GM21786 (cell line): ENCODE results near the gene PKIB.

Experiments used
- ATAC-seq: cut with Tn5 transposase; IDR thresholded peaks from one replicate; pipeline ENCODE4 v1.9.1; 2021; ENCODE audit not compliant: unreplicated experiment

Gene PKIB

GRCh38 chr6:122704066-122704465 lies 93.9 kb downstream of the PKIB start:
- no peak for ATAC-seq

DNA sequence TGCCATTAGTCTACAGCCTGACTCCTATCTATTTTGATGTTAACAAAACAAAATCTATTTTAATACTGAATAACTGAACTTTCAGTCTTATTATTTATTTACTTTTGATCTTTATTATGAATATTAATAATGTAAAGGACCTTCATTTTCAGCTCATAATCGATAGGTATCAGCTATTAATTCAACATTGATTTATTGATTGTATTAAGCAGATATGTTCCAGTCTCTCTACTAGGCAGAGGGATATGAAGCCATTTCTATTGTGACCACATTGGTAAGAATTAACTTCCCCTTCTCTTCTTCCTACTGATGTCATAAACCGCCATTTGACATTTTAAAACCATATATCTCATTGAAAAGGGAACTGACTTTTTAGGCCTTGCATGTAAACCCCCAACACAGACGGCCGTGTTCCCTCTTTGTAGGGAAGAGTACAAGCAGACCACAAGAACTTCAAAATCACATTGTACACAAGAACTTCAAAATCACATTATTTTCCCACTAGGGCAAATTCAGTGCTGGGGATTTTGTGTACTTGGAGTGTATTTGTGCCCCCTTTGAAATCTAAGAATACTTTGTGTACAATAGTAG lies 99.8 kb downstream of the PKIB start:
- ATAC-seq, result peak; percentile 83

DNA sequence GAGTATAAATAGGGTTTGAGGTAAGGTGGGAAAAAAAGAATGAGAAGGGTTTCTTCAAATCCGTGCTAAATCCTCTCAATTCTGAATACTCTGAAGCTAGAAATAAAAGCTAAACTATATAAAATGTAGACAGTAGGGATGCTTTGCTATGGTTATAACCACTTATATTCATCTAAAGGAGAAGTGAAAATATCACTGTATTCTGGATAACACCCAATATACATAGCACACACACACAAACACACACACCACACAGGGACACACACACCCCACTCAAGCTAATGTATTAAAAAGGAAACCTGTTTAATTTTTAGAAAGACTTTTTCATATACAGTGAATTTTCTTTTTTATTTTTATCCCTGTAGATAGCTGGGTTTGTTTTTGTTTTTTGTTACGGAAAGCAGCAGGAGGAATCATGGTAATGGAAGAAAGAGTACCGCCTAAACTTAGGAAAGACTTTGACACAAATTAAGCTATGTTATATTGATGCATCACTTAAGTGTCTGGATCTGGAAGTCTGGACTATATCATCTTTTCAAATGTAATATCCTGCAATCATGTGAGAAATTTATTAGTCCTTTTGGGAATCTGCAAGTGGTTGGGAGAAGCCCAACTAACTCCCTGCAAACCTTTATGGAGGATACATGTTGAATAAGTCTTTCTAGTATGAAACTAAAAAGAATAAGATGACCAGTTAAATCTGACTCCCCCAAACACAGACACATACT lies 100.9 kb downstream of the PKIB start:
- ATAC-seq, result no peak

- no peak for ATAC-seq
Observed at GRCh38 chr6:122712093-122712447, 101.9 kb downstream of the PKIB start.

DNA sequence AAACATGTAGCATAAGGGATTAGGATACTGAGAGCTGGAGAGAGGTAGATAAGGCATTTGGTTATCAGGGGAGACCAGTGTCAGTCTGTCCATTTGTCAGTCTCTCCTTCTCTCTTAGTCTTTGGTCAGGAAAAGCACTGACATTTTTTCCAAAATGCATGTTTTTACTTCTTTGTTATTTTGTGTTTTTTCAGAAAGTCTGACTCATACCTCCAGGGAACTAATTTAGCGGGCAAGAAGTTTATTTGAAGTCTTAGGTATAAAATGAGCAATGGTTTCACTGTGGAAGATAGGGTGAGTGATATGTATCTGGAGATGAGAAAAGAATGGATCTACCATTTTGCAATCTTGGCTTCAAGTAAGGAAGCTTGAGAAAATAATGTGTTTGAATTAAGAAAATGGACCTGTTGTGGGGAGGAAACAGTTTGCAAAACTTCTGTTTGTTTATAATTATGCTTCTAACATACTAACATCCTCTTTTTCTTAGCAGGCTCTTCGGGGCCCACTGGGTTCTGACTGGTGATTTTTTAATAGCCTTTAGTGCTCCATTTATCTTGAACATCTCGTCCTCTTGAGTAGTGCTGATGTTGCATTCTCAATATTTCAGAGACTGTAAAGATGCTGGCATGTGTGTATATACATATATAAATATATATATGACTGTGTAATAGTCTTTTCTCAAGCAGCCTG lies 102.4 kb downstream of the PKIB start:
- ATAC-seq, result no peak

- no peak for ATAC-seq
Observed at GRCh38 chr6:122713138-122713537, 102.9 kb downstream of the PKIB start.

DNA sequence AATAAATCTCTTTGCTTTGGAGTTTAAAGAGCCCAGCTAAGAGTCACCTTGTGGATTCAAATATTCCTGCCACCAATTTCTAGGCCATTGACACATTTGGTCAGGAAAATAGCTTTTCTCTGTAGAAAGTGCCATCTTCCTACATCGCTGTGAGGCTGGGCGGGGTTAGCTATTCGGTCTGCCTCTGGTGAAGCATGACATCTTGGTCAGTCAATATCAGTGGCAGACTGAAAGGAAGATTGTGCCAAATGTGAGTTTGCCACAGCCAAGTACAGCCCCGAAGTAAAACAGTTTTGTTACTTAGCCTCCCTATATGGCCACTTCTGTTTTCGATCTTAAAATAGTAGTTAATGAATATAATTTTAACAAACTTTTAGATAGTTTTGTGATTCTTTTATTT lies 103.9 kb downstream of the PKIB start:
- no peak for ATAC-seq

GRCh38 chr6:122715725-122716124 lies 105.5 kb downstream of the PKIB start:
- ATAC-seq, result no peak

- no peak for ATAC-seq
Observed at GRCh38 chr6:122717350-122717749, 107.1 kb downstream of the PKIB start.

GRCh38 chr6:122718616-122719015 lies 108.4 kb downstream of the PKIB start:
- ATAC-seq, result no peak

DNA sequence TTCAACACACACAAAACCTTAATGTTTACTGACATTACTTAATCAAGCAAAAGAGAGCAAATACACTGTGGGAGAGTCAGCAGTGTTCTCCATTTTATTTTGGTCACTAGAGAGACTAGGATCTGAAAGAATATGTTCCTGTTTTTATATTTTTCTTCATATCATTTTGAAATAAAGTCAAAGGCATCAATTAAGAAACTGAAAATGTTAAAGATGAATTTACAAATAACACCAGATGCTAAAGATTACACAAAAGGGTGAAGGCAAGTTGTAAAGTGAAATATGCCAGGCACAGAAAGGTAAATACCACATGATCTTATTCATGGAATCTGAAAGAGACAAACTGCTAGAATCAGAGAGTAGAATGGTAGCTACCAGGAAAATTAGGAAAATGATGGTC lies 109.0 kb downstream of the PKIB start:
- ATAC-seq, result no peak

DNA sequence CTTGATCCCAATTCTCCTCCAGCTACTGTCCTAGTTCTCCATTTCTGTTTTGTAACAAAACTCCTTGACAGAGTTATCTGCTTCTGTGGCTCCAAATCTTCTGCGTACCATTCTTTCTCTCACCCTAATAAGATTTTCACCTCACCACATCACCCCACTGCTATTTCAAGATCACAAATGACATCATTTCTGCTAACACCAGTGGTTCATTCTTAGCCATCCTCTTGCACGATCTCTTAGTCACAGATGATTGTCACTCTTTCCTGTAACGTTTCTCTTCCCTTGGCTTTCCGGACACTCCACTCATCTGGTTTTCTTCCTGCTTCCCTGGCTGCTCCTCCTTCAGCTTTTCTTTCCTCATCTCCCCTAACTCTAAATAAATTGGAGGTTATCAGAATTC lies 112.5 kb downstream of the PKIB start:
- no peak for ATAC-seq

- ATAC-seq, result no peak
Observed at GRCh38 chr6:122726649-122727048, 116.4 kb downstream of the PKIB start.

DNA sequence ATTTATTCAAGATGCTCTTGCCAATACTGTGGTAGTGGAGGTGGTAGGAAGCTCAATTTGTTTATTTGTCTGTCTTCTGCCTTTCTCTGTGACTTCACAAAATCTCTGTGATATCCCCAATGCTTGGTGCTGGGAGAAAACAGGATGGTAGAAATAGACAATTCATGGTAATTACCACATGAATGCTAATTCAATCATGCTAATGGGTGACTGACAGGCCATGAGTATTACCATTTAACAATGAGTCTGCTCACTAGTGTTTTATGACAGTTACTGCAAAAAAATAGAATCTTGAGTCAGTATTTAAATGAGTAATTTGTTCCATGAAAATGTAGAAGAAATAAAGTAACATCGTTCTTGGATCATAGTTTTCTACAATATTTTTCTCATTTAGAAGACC lies 117.0 kb downstream of the PKIB start:
- ATAC-seq, result no peak

DNA sequence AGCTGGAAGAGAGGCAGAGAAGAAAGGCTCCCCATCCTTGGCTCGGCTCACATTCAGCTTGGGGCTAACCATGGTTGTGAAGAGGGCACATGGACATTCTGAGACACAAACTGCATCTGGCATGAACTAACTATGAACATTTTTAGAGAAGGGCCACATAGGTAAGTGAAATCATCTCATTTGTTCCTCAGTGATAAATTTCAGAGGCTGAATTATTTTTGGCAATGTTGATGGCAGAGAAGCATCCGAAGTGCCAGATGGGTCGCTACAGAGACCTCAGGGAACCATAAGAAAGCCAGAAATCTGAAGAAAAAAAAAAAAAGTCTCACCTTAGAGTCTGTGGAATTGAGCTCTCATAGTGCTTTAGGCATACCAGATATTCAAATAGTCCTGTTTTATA lies 120.1 kb downstream of the PKIB start:
- ATAC-seq, result no peak

GRCh38 chr6:122730775-122731386 lies 120.7 kb downstream of the PKIB start:
- peak; percentile 43 for ATAC-seq

DNA sequence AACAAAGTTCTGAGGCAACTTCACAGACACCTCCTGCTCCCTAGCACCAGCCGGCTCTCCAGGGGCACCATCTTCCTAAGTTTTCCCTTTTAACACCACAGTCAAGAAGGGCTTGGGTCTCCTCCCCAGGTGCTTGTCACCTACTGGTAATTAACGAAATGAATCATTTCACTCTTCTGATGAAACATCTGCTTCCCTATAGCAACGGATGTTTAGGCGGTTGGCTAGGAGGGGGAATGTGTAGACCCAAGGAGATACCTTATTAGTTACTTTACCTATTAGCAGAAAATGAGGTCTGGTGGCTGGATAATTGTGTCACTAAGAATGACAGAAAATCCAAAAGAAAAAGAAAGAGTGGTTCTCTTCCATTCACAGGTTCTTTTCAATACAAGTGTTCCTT lies 123.1 kb downstream of the PKIB start:
- no peak for ATAC-seq

DNA sequence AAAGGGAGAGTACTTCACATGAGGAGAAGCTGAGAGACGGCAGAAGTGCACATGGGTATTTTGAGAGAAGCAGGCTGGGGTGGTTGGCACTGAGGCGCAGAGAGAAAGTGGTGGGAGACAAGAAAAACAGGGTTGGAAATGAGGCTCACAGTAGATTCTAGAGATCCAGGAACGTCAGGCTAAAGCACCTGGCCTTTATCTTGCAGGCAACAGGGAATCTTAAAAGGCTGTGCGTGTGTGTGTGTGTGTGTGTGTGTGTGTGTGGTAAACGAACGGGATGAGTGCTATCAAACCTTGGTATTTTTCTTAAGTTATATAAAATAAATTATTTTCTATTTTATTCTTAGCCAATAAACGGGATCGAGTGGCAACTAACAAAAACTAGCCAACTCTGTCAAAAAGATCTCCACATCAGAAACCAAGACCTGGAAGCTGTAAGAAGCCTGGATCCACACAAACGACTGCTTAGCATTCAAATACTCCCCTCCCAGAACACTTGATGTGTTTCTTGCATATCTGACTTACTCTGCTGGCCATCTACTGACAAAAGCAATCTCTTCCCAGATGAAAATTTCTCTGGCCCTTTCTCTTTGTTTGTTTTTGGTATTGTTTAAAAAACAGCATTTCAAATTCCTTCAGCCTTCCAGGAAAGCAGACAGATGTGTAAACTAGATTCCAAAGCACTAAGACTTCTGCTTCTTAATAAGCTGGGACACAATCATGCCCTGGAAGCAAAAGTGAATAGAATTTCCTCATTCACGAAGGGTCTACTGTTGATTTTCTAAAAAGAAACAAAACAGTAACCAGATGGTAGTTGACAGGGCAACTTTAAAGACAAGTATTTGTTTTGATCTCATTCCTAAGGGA lies 124.6 kb downstream of the PKIB start:
- no peak for ATAC-seq

GRCh38 chr6:122735582-122735981 lies 125.4 kb downstream of the PKIB start:
- no peak for ATAC-seq

GRCh38 chr6:122736163-122736562 lies 126.0 kb downstream of the PKIB start:
- ATAC-seq, result no peak

- no peak for ATAC-seq
Observed at GRCh38 chr6:122736616-122737015, 126.4 kb downstream of the PKIB start.
